Iris pigment epithelial cell (primary cell): ENCODE results near the gene ZNF346.

Experiments used
- DNase-seq: peaks from one replicate; pipeline ENCODE4 v3.0.0-alpha.2; 2011; ENCODE audit warnings: low read depth

The ZNF346 gene

GRCh38 chr5:177070536-177071191, 48.2 kb downstream of the ZNF346 start:
- no peak for DNase-seq

- DNase-seq = peak; percentile 77
These were observed 49.3 kb downstream of the ZNF346 start for GRCh38 chr5:177071666-177072385.

GRCh38 chr5:177077335-177077734, 54.8 kb downstream of the ZNF346 start:
- DNase-seq = no peak

GRCh38 chr5:177079606-177080005, 57.1 kb downstream of the ZNF346 start:
- no peak for DNase-seq

GRCh38 chr5:177080265-177080664, 57.8 kb downstream of the ZNF346 start:
- no peak for DNase-seq

- no peak for DNase-seq
These were observed 59.4 kb downstream of the ZNF346 start for GRCh38 chr5:177081859-177082258.

GRCh38 chr5:177083357-177083756, 60.9 kb downstream of the ZNF346 start:
- DNase-seq = no peak

GRCh38 chr5:177084175-177084574, 61.7 kb downstream of the ZNF346 start:
- no peak for DNase-seq

GRCh38 chr5:177085985-177086653, 63.6 kb downstream of the ZNF346 start:
- no peak for DNase-seq

- peak; percentile 52 for DNase-seq
These were observed 64.3 kb downstream of the ZNF346 start, which contains the start of gene FGFR4 for GRCh38 chr5:177086654-177087397. Gene FGFR4 (plus strand): TSS chr5:177086915. CDS start chr5:177089603, 2,688 bp downstream.

GRCh38 chr5:177087398-177088005, 65.0 kb downstream of the ZNF346 start:
- DNase-seq = no peak

GRCh38 chr5:177089127-177089526, 66.6 kb downstream of the ZNF346 start:
- DNase-seq = no peak

- no peak for DNase-seq
These were observed 67.5 kb downstream of the ZNF346 start for GRCh38 chr5:177089825-177090641.

GRCh38 chr5:177090813-177091212, 68.3 kb downstream of the ZNF346 start:
- no peak for DNase-seq

GRCh38 chr5:177091232-177091631, 68.7 kb downstream of the ZNF346 start:
- no peak for DNase-seq

- DNase-seq = no peak
These were observed 69.9 kb downstream of the ZNF346 start for GRCh38 chr5:177092178-177093081.

- no peak for DNase-seq
These were observed 70.7 kb downstream of the ZNF346 start for GRCh38 chr5:177093082-177093712.

GRCh38 chr5:177093803-177094202, 71.3 kb downstream of the ZNF346 start:
- DNase-seq = no peak
